Natural killer cell treated with Interleukin-12 subunit alpha and Interleukin-12 subunit beta and Interleukin-15 and Interleukin-18, amount 100 ng/mL, for 72 hours (primary cell): ENCODE measurements around the gene KLF14. TPM values are rescaled to one million over a fixed set of nuclear protein-coding genes. Genes with fewer than 3 reads are reported as not detected.

Source experiments
- ATAC-seq, 2 donors: fragments of 150-1000 bp; cut with Tn5 transposase in 1 of 2; sonication (Bioruptor Pico), chemical (Tn5 transposase) in 1 of 2; 2 replicates each; pipeline ENCODE4 v1.10.0; 2021
- DNase-seq: peaks from one replicate; pipeline ENCODE4 v3.0.0; 2022; ENCODE audit warnings: low spot score
- H3K27ac Mint-ChIP-seq, 2 donors: 1 replicate in 1 of 2; 2 replicates in 1 of 2; pipeline ENCODE4 v1.8.0; 2022; ENCODE audit warnings: mixed read lengths in 2 of 2, mild to moderate bottlenecking in 1 of 2, moderate library complexity in 1 of 2
- H3K27me3 Mint-ChIP-seq, 2 donors: 1 replicate in 1 of 2; 2 replicates in 1 of 2; pipeline ENCODE4 v1.8.0; 2022; ENCODE audit warnings: mixed read lengths in 2 of 2
- H3K36me3 Mint-ChIP-seq: one replicate; pipeline ENCODE4 v1.8.0; 2022; ENCODE audit warnings: mixed read lengths
- H3K4me1 Mint-ChIP-seq, 2 donors: 1 replicate in 1 of 2; 2 replicates in 1 of 2; pipeline ENCODE4 v1.8.0; 2022; ENCODE audit warnings: low read depth in 2 of 2, mixed read lengths in 2 of 2, mild to moderate bottlenecking in 1 of 2
- H3K4me3 Mint-ChIP-seq: one replicate; pipeline ENCODE4 v1.8.0; 2022; ENCODE audit warnings: mixed read lengths
- H3K9me3 Mint-ChIP-seq: 2 replicates; pipeline ENCODE4 v1.8.0; 2022; ENCODE audit warnings: mixed read lengths
- total RNA-seq, 2 donors: library from RNA; stranded (reverse); gene quantifications; one replicate each; pipeline ENCODE4 v1.2.3, GENCODE V29; 2022

The KLF14 gene
- total RNA-seq, 2 donors from 2014 or later: not detected

- DNase-seq (no peak), ATAC-seq (no peak)
- Mint-ChIP-seq H3K4me3 (no peak overlapping the region), H3K27ac (no peak overlapping the region), H3K27me3 (peaks cover 36 to 51% of the 10 kb centered on the region in 2 donors), H3K4me1 (peaks cover 3 to 5% of the 10 kb centered on the region in 2 donors), H3K9me3 (no peaks in the 10 kb centered on the region), H3K36me3 (peaks cover 5% of the 10 kb centered on the region)
Measured at GRCh38 chr7:130736298-130736900, 2.4 kb upstream of the KLF14 start.

GRCh38 chr7:130734815-130735716, 1.1 kb upstream of the KLF14 start:
- Mint-ChIP-seq H3K9me3 (no peaks in the 10 kb centered on the region), H3K27me3 (peaks cover 50 to 64% of the 10 kb centered on the region in 2 donors), H3K4me3 (peak overlapping the region; percentile 89), H3K4me1 (peaks cover 3 to 5% of the 10 kb centered on the region in 2 donors), H3K27ac (no peak overlapping the region), H3K36me3 (peaks cover 11% of the 10 kb centered on the region)
- DNase-seq: no peak
- no peak for ATAC-seq

- H3K36me3 Mint-ChIP-seq: peaks cover 11% of the 10 kb centered on the region
- H3K4me1 Mint-ChIP-seq: peaks cover 3 to 5% of the 10 kb centered on the region in 2 donors
- peaks cover 60 to 80% of the 10 kb centered on the region in 2 donors for H3K27me3 Mint-ChIP-seq
- H3K4me3 Mint-ChIP-seq: peak overlapping the region; percentile 75
- no peaks in the 10 kb centered on the region for H3K9me3 Mint-ChIP-seq
- ATAC-seq: peak in 1 of 2 donors; percentile 55
- no peak overlapping the region for H3K27ac Mint-ChIP-seq
- no peak for DNase-seq
Measured at GRCh38 chr7:130732980-130733930, 752 bp downstream of the KLF14 start.

GRCh38 chr7:130723784-130724183, 10.2 kb downstream of the KLF14 start:
- peaks cover 28 to 40% of the 10 kb centered on the region in 2 donors for H3K27me3 Mint-ChIP-seq
- no peaks in the 10 kb centered on the region for H3K4me1 Mint-ChIP-seq
- H3K27ac Mint-ChIP-seq: no peak overlapping the region
- ATAC-seq (no peak), DNase-seq (no peak)
- no peak overlapping the region for H3K4me3 Mint-ChIP-seq
- H3K36me3 Mint-ChIP-seq: no peaks in the 10 kb centered on the region
- no peaks in the 10 kb centered on the region for H3K9me3 Mint-ChIP-seq

- ATAC-seq (peak in 1 of 2 donors; percentile 59), DNase-seq (no peak)
- Mint-ChIP-seq H3K27me3 (peaks cover 18 to 22% of the 10 kb centered on the region in 2 donors), H3K27ac (no peak overlapping the region), H3K9me3 (no peaks in the 10 kb centered on the region), H3K4me1 (no peaks in the 10 kb centered on the region), H3K36me3 (no peaks in the 10 kb centered on the region), H3K4me3 (no peak overlapping the region)
Measured at GRCh38 chr7:130721486-130722277, 12.3 kb downstream of the KLF14 start.

GRCh38 chr7:130719541-130719940, 14.5 kb downstream of the KLF14 start:
- H3K9me3 Mint-ChIP-seq: no peaks in the 10 kb centered on the region
- H3K27me3 Mint-ChIP-seq: peaks cover 13 to 15% of the 10 kb centered on the region in 2 donors
- no peaks in the 10 kb centered on the region for H3K4me1 Mint-ChIP-seq
- no peaks in the 10 kb centered on the region for H3K36me3 Mint-ChIP-seq
- ATAC-seq (no peak), DNase-seq (no peak)
- H3K27ac Mint-ChIP-seq: no peak overlapping the region
- no peak overlapping the region for H3K4me3 Mint-ChIP-seq

GRCh38 chr7:130712416-130712815, 21.6 kb downstream of the KLF14 start:
- no peak for DNase-seq
- Mint-ChIP-seq H3K4me3 (no peak overlapping the region), H3K36me3 (no peaks in the 10 kb centered on the region), H3K9me3 (no peaks in the 10 kb centered on the region), H3K27me3 (peaks cover 10 to 22% of the 10 kb centered on the region in 2 donors), H3K27ac (no peak overlapping the region), H3K4me1 (no peaks in the 10 kb centered on the region)
- ATAC-seq: no peak

- DNase-seq (no peak), ATAC-seq (no peak)
- Mint-ChIP-seq H3K27me3 (peaks cover 24 to 49% of the 10 kb centered on the region in 2 donors), H3K9me3 (no peaks in the 10 kb centered on the region), H3K4me1 (no peaks in the 10 kb centered on the region), H3K27ac (no peak overlapping the region), H3K36me3 (peaks cover 7% of the 10 kb centered on the region), H3K4me3 (no peak overlapping the region)
Measured at GRCh38 chr7:130708766-130709165, 25.2 kb downstream of the KLF14 start.

GRCh38 chr7:130708001-130708400, 26.0 kb downstream of the KLF14 start:
- Mint-ChIP-seq H3K4me1 (no peaks in the 10 kb centered on the region), H3K9me3 (no peaks in the 10 kb centered on the region), H3K27ac (no peak overlapping the region), H3K4me3 (no peak overlapping the region), H3K36me3 (peaks cover 7% of the 10 kb centered on the region), H3K27me3 (peaks cover 25 to 44% of the 10 kb centered on the region in 2 donors)
- DNase-seq (no peak), ATAC-seq (no peak)

- Mint-ChIP-seq H3K4me3 (no peak overlapping the region), H3K9me3 (no peaks in the 10 kb centered on the region), H3K27me3 (peaks cover 28 to 48% of the 10 kb centered on the region in 2 donors), H3K36me3 (peaks cover 7% of the 10 kb centered on the region), H3K4me1 (no peaks in the 10 kb centered on the region), H3K27ac (no peak overlapping the region)
- no peak for ATAC-seq
- no peak for DNase-seq
Measured at GRCh38 chr7:130703851-130704250, 30.2 kb downstream of the KLF14 start.

- H3K9me3 Mint-ChIP-seq: no peaks in the 10 kb centered on the region
- H3K27ac Mint-ChIP-seq: no peak overlapping the region
- peaks cover 23 to 33% of the 10 kb centered on the region in 2 donors for H3K27me3 Mint-ChIP-seq
- no peak for ATAC-seq
- H3K36me3 Mint-ChIP-seq: peaks cover 7% of the 10 kb centered on the region
- no peak overlapping the region for H3K4me3 Mint-ChIP-seq
- no peak for DNase-seq
- no peaks in the 10 kb centered on the region for H3K4me1 Mint-ChIP-seq
Measured at GRCh38 chr7:130701650-130702049, 32.4 kb downstream of the KLF14 start.

GRCh38 chr7:130700760-130701159, 33.2 kb downstream of the KLF14 start:
- ATAC-seq: no peak
- H3K36me3 Mint-ChIP-seq: peaks cover under 1% of the 10 kb centered on the region

GRCh38 chr7:130699686-130700085, 34.3 kb downstream of the KLF14 start:
- no peaks in the 10 kb centered on the region for H3K4me1 Mint-ChIP-seq
- no peak for ATAC-seq
- no peak for DNase-seq
- H3K36me3 Mint-ChIP-seq: no peaks in the 10 kb centered on the region
- peaks cover 20 to 24% of the 10 kb centered on the region in 2 donors for H3K27me3 Mint-ChIP-seq
- no peak overlapping the region for H3K27ac Mint-ChIP-seq
- no peak overlapping the region for H3K4me3 Mint-ChIP-seq
- no peaks in the 10 kb centered on the region for H3K9me3 Mint-ChIP-seq

More at GRCh38 chr7:130700760-130701159, 33.2 kb downstream of the KLF14 start:
- H3K9me3 Mint-ChIP-seq: no peaks in the 10 kb centered on the region
- peaks cover 16 to 25% of the 10 kb centered on the region in 2 donors for H3K27me3 Mint-ChIP-seq
- H3K4me1 Mint-ChIP-seq: no peaks in the 10 kb centered on the region
- no peak for DNase-seq
- H3K27ac Mint-ChIP-seq: no peak overlapping the region
- no peak overlapping the region for H3K4me3 Mint-ChIP-seq
